NT2/D1 (cell line): ENCODE data around the gene PRKAG3.

Source experiments
- DNase-seq: peaks from one replicate; pipeline ENCODE4 v3.0.0-alpha.2; 2011; ENCODE audit warnings: low read depth, low spot score
- H3K27me3 ChIP-seq: 2 replicates; pipeline ENCODE4 v1.6.0; 2011; ENCODE audit warnings: mild to moderate bottlenecking; ENCODE audit not compliant: insufficient read length, insufficient read depth
- H3K36me3 ChIP-seq: 2 replicates; pipeline ENCODE4 v1.6.1; 2011; ENCODE audit warnings: mild to moderate bottlenecking, low read length, mixed read lengths; ENCODE audit not compliant: insufficient read depth, insufficient read length
- H3K4me1 ChIP-seq: 2 replicates; pipeline ENCODE4 v1.5.1; 2011; ENCODE audit not compliant: insufficient read depth, insufficient read length
- H3K4me3 ChIP-seq: 2 replicates; pipeline ENCODE4 v1.5.1; 2011; ENCODE audit warnings: low read depth; ENCODE audit not compliant: insufficient read length
- H3K9ac ChIP-seq: 2 replicates; pipeline ENCODE4 v1.6.0; 2011; ENCODE audit warnings: low read depth; ENCODE audit not compliant: insufficient read length
- H3K9me3 ChIP-seq: 2 replicates; pipeline ENCODE4 v1.5.1; 2011; ENCODE audit warnings: mild to moderate bottlenecking, low read length; ENCODE audit not compliant: insufficient read depth
- SUZ12 ChIP-seq: IDR thresholded peaks from 2 replicates; pipeline ENCODE4 v1.6.1; 2011; ENCODE audit not compliant: insufficient read length, insufficient read depth; ENCODE audit errors: extremely low read depth
- YY1 ChIP-seq: IDR thresholded peaks from 2 replicates; pipeline ENCODE4 v1.6.1; 2011; ENCODE audit not compliant: insufficient read length, insufficient read depth
- ZNF274 ChIP-seq: IDR thresholded peaks from 2 replicates; pipeline ENCODE4 v1.6.1; 2011; ENCODE audit warnings: mild to moderate bottlenecking, low read depth, low read length

PRKAG3 gene

DNA sequence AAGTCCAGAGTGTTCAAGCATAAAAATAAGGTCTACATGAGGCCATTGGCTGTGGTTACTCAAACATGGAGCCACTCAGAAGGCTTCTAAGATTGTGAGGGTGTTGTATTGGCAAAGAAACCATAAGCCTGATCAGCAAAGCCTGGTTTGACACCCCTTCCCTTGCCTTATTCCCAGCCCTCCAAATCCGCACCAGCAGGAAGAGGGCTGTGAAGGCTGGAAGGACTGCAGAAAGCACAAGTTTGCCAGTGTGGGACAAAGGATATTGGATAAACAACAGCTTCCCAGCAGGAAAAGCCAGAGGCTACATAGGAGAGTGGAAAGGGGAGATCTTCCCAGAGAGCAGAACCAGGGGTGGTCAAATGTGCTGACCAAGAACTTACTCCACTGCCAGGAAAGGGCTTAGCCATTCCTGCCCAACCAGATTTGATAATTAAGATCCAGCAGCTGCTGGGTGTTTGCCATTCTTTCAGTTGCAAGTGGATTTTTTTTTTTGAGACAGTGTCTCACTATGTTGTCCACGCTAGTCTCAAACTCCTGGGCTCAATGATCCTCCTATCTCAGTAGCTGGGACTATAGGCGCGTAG lies 1.5 kb upstream of the PRKAG3 start:
- no peak for DNase-seq
- Histone ChIP-seq H3K9ac (no peak overlapping the region), H3K9me3 (peaks cover 9% of the 10 kb centered on the region; the same call in 1 of the 2 replicates), H3K4me1 (peaks cover 3% of the 10 kb centered on the region), H3K27me3 (peaks cover 3% of the 10 kb centered on the region), H3K4me3 (no peak overlapping the region), H3K36me3 (no peaks in the 10 kb centered on the region)
- TF ChIP-seq ZNF274 (no peak), YY1 (no peak), SUZ12 (no peak)

DNA sequence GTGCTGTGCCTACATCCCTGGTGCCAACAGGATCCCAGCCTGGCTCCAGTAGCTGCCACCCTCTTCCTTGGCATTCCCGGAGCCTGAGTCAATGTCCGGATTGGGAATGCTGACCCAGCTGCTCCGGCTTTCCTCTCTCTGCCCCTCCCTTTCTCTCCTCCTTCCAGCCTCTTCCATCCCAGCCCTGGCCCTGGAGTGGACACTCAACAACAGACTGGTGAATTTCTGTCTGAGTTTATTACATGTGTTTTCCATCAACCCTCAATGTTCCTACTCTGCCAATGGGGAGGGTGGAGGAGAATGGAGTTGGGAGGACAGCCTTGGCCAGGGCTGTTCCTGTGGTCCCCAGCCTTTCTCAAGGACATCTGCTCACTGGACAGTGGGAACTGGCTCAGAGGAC lies 917 bp upstream of the PRKAG3 start:
- DNase-seq, result no peak
- H3K4me3 ChIP-seq, result no peak overlapping the region
- TF ChIP-seq SUZ12 (no peak), ZNF274 (no peak), YY1 (no peak)
- H3K9ac ChIP-seq, result no peak overlapping the region
- H3K36me3 ChIP-seq, result no peaks in the 10 kb centered on the region
- peaks cover 4% of the 10 kb centered on the region for H3K27me3 ChIP-seq
- peaks cover 3% of the 10 kb centered on the region; the same call in 1 of the 2 replicates for H3K9me3 ChIP-seq
- peaks cover 3% of the 10 kb centered on the region for H3K4me1 ChIP-seq

GRCh38 chr2:218832081-218832480 lies 478 bp upstream of the PRKAG3 start:
- H3K9ac ChIP-seq, result no peak overlapping the region
- H3K27me3 ChIP-seq, result peaks cover 4% of the 10 kb centered on the region
- no peak for TF ChIP-seq YY1

GRCh38 chr2:218830526-218831306 lies 887 bp downstream of the PRKAG3 start:
- no peak overlapping the region for H3K4me3 ChIP-seq
- no peaks in the 10 kb centered on the region for H3K36me3 ChIP-seq
- no peak overlapping the region for H3K9ac ChIP-seq
- peaks cover 3% of the 10 kb centered on the region for H3K4me1 ChIP-seq
- TF ChIP-seq SUZ12 (no peak), YY1 (no peak), ZNF274 (no peak)
- DNase-seq, result no peak
- peaks cover 4% of the 10 kb centered on the region for H3K27me3 ChIP-seq
- no peaks in the 10 kb centered on the region for H3K9me3 ChIP-seq

More at GRCh38 chr2:218832081-218832480, 478 bp upstream of the PRKAG3 start:
- no peak for DNase-seq
- H3K9me3 ChIP-seq, result no peaks in the 10 kb centered on the region
- no peaks in the 10 kb centered on the region for H3K36me3 ChIP-seq
- H3K4me3 ChIP-seq, result no peak overlapping the region
- H3K4me1 ChIP-seq, result peaks cover 3% of the 10 kb centered on the region

DNA sequence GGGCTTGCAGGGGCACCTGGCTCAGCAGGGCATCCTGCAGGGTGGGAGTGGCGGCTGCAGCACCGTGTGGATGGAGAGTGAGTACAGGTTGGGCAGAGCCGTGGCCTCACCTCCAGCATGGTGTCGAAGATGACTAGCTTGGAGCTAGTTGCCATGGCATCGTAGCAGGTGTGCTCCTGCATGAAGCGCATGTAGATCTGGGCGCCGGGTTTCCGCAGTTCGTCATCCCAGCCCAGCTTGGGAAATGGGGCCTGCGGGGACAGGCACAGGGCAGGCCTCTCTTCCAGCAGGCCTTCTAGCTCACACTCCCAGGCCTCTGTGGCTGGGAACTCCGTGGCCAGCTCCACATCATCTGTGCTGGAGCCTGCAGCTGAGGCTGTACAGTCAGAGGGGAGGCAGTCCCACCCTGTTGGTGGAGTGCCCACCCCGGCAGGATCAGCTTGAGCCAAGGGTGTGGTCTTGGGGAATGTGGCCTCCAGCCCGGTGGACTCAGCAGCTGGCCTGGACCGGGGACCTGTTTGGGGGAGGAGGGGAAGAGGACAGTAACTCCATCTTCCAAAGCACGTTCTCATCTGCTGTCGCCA lies 1.6 kb downstream of the PRKAG3 start:
- H3K36me3 ChIP-seq, result no peaks in the 10 kb centered on the region
- no peak overlapping the region for H3K9ac ChIP-seq
- no peak for TF ChIP-seq SUZ12
- TF ChIP-seq ZNF274, result no peak
- no peak for TF ChIP-seq YY1
- no peak overlapping the region for H3K4me3 ChIP-seq
- peaks cover 4% of the 10 kb centered on the region for H3K27me3 ChIP-seq
- H3K9me3 ChIP-seq, result no peaks in the 10 kb centered on the region
- DNase-seq, result no peak
- H3K4me1 ChIP-seq, result peaks cover 3% of the 10 kb centered on the region

- Histone ChIP-seq H3K9me3 (no peaks in the 10 kb centered on the region), H3K27me3 (peaks cover 4% of the 10 kb centered on the region), H3K36me3 (no peaks in the 10 kb centered on the region), H3K9ac (no peak overlapping the region), H3K4me3 (no peak overlapping the region), H3K4me1 (peaks cover 3% of the 10 kb centered on the region)
- DNase-seq, result no peak
- TF ChIP-seq YY1 (no peak), ZNF274 (no peak), SUZ12 (no peak)
Measured at GRCh38 chr2:218828477-218828778, 3.2 kb downstream of the PRKAG3 start.

GRCh38 chr2:218827701-218828476 lies 3.7 kb downstream of the PRKAG3 start:
- no peak overlapping the region for H3K9ac ChIP-seq
- no peak for TF ChIP-seq ZNF274
- TF ChIP-seq SUZ12, result no peak
- no peak for TF ChIP-seq YY1
- no peaks in the 10 kb centered on the region for H3K36me3 ChIP-seq
- H3K4me3 ChIP-seq, result no peak overlapping the region
- H3K9me3 ChIP-seq, result no peaks in the 10 kb centered on the region
- peaks cover 3% of the 10 kb centered on the region for H3K4me1 ChIP-seq
- H3K27me3 ChIP-seq, result peaks cover 4% of the 10 kb centered on the region
- DNase-seq, result no peak
